Caco-2 (cell line): ENCODE data around the gene NHLRC3. TPM values are rescaled to one million over a fixed set of nuclear protein-coding genes. Genes with fewer than 3 reads are reported as not detected.

ENCODE experiments used
- BruUV-seq: library from RNA; stranded (reverse); fragments of 400-500 nt; replicated peaks from 2 replicates; lab custom pipeline; 2021; lab: Mats Ljungman, UMichigan
- CTCF ChIA-PET: fragments of 300-600 bp; sonication (Branson Sonifier 250); formaldehyde crosslinking; loops from one replicate; lab custom pipeline; 2022; ENCODE audit warnings: antibody characterized with exemption; lab: Charles Lee
- POLR2A ChIA-PET: fragments of 300-600 bp; sonication (Branson Sonifier 250); formaldehyde crosslinking; loops from one replicate; lab custom pipeline; 2022; ENCODE audit warnings: antibody characterized with exemption; lab: Charles Lee
- DNase-seq, 2 experiments: peaks; one replicate each; pipeline versions ENCODE4 v3.0.0 to v3.0.0-alpha.2; 2020 to 2022
- H3K27me3 ChIP-seq: replicated peaks from 2 replicates; pipeline ENCODE4 v1.6.0; 2011; ENCODE audit warnings: low read length; ENCODE audit not compliant: control insufficient read depth, insufficient read depth
- H3K36me3 ChIP-seq: 2 replicates; pipeline ENCODE4 v1.5.1; 2011; ENCODE audit warnings: low read length; ENCODE audit not compliant: control insufficient read depth, insufficient read depth
- H3K4me1 ChIP-seq: fragments of 250-450 bp; sonication (Bioruptor Pico); 2 replicates; pipeline ENCODE4 v1.5.1; 2020; ENCODE audit warnings: mild to moderate bottlenecking
- H3K4me3 ChIP-seq: 2 replicates; pipeline ENCODE4 v1.5.1; 2011; ENCODE audit warnings: low read depth, mild to moderate bottlenecking, control low read depth, low read length
- H3K9me3 ChIP-seq: fragments of 250-450 bp; sonication (Bioruptor Pico); 2 replicates; pipeline ENCODE4 v1.5.1; 2020; ENCODE audit warnings: mild to moderate bottlenecking, moderate library complexity
- H3K27ac Mint-ChIP-seq: one replicate; pipeline ENCODE4 v1.8.0; 2022; ENCODE audit warnings: mixed read lengths; ENCODE audit not compliant: unreplicated experiment
- H3K27me3 Mint-ChIP-seq: one replicate; pipeline ENCODE4 v1.8.0; 2022; ENCODE audit warnings: mixed read lengths; ENCODE audit not compliant: insufficient read depth, unreplicated experiment
- H3K36me3 Mint-ChIP-seq: one replicate; pipeline ENCODE4 v1.8.0; 2022; ENCODE audit warnings: mild to moderate bottlenecking, mixed read lengths; ENCODE audit not compliant: insufficient read depth, unreplicated experiment
- H3K4me1 Mint-ChIP-seq: one replicate; pipeline ENCODE4 v1.8.0; 2022; ENCODE audit warnings: low read depth, mixed read lengths; ENCODE audit not compliant: unreplicated experiment
- H3K4me3 Mint-ChIP-seq: one replicate; pipeline ENCODE4 v1.8.0; 2022; ENCODE audit warnings: mild to moderate bottlenecking, moderate library complexity, mixed read lengths; ENCODE audit not compliant: unreplicated experiment
- H3K9me3 Mint-ChIP-seq: one replicate; pipeline ENCODE4 v1.8.0; 2022; ENCODE audit warnings: mixed read lengths; ENCODE audit not compliant: unreplicated experiment
- intact Hi-C: fragments of 100-400 bp; cut with micrococcal nuclease; formaldehyde crosslinking; loops from one replicate; pipeline ENCODE4 v1.10.0; 2022; ENCODE audit not compliant: unreplicated experiment
- total RNA-seq: library from RNA; stranded (reverse); gene quantifications from 2 replicates; pipeline ENCODE4 v1.2.3, GENCODE V29; 2022
- TF ChIP-seq, protein P1 (sequence below), 2 experiments: fragments of 200-600 bp in 1 of 2; IDR thresholded peaks; 1 replicate in 1 of 2; 2 replicates in 1 of 2; pipeline versions ENCODE4 v1.5.1 to v1.8.0; 2011 to 2022; ENCODE audit warnings: antibody characterized with exemption in 1 of 2, control low read depth in 1 of 2, inconsistent platforms in 1 of 2, low read depth in 1 of 2, low read length in 1 of 2, mild to moderate bottlenecking in 1 of 2, moderate library complexity in 1 of 2; ENCODE audit not compliant: insufficient read depth in 1 of 2, severe bottlenecking in 1 of 2, unreplicated experiment in 1 of 2

The NHLRC3 gene
- total RNA-seq, 1 experiment from 2014 or later: 38.1 TPM

- Mint-ChIP-seq H3K9me3 (no peaks in the 10 kb centered on the region), H3K4me3 (no peak overlapping the region), H3K27ac (no peak overlapping the region), H3K36me3 (peaks cover 6% of the 10 kb centered on the region), H3K27me3 (no peaks in the 10 kb centered on the region), H3K4me1 (no peaks in the 10 kb centered on the region)
- no peak for DNase-seq
- Histone ChIP-seq H3K4me3 (no peak overlapping the region), H3K9me3 (no peaks in the 10 kb centered on the region), H3K27me3 (no peaks in the 10 kb centered on the region), H3K4me1 (no peaks in the 10 kb centered on the region), H3K36me3 (no peaks in the 10 kb centered on the region)
- CTCF ChIA-PET: interaction anchor here (0.6 to 1.2 kb wide), 10 partner anchors 14 to 565 kb away, joined by 3 to 6 read pairs (median 4); no protein-coding TSS in a partner anchor
- TF ChIP-seq, protein P1, sequence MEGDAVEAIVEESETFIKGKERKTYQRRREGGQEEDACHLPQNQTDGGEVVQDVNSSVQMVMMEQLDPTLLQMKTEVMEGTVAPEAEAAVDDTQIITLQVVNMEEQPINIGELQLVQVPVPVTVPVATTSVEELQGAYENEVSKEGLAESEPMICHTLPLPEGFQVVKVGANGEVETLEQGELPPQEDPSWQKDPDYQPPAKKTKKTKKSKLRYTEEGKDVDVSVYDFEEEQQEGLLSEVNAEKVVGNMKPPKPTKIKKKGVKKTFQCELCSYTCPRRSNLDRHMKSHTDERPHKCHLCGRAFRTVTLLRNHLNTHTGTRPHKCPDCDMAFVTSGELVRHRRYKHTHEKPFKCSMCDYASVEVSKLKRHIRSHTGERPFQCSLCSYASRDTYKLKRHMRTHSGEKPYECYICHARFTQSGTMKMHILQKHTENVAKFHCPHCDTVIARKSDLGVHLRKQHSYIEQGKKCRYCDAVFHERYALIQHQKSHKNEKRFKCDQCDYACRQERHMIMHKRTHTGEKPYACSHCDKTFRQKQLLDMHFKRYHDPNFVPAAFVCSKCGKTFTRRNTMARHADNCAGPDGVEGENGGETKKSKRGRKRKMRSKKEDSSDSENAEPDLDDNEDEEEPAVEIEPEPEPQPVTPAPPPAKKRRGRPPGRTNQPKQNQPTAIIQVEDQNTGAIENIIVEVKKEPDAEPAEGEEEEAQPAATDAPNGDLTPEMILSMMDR (IDR thresholded peaks at IDR 0.05; ENCODE audit: insufficient read depth in 1 of 2, low read depth in 1 of 2, low read length in 1 of 2, severe bottlenecking in 1 of 2, unreplicated experiment in 1 of 2): peak; percentile 30 to 42
- intact Hi-C loops: loop anchor here (1.0 kb wide), 1 partner anchor 212 kb away; no protein-coding TSS in a partner anchor
- BruUV-seq: no TSS peak
- POLR2A ChIA-PET: interaction anchor here (0.6 kb wide), 1 partner anchor 118 kb away, joined by 4 read pairs; no protein-coding TSS in a partner anchor
Observed at GRCh38 chr13:39051157-39051556, 12.9 kb downstream of the NHLRC3 start.

DNA sequence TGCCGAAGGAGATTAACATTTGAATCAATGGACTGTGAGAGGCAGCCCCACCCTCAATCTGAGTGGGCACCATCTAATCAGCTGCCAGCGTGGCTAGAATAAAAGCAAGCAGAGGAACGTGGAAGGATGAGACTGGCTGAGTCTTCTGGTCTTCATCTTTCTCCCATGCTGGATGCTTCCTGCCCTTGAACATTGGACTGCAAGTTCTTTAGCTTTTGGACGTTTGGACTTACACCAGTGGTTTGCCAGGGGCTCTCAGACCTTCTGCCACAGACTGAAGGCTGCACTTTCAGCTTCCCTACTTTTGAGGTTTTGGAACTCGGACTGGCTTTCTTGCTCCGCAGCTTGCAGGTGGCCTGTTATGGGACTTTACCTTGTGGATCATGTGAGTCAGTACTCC is 14.7 kb downstream of the NHLRC3 start:
- intact Hi-C loops: no loop called here
- Histone ChIP-seq H3K27me3 (no peaks in the 10 kb centered on the region), H3K9me3 (no peaks in the 10 kb centered on the region), H3K4me3 (no peak overlapping the region), H3K4me1 (no peaks in the 10 kb centered on the region), H3K36me3 (no peaks in the 10 kb centered on the region)
- POLR2A ChIA-PET: no interaction called here
- CTCF ChIA-PET: interaction anchor here (0.6 kb wide), 1 partner anchor 68 kb away, joined by 3 read pairs; no protein-coding TSS in a partner anchor
- H3K4me3 Mint-ChIP-seq: no peak overlapping the region
- no peak for DNase-seq
- no peaks in the 10 kb centered on the region for H3K9me3 Mint-ChIP-seq
- H3K27ac Mint-ChIP-seq: no peak overlapping the region
- no peaks in the 10 kb centered on the region for H3K27me3 Mint-ChIP-seq
- TF ChIP-seq, protein P1 (IDR thresholded peaks at IDR 0.05; ENCODE audit: insufficient read depth in 1 of 2, low read depth in 1 of 2, low read length in 1 of 2, severe bottlenecking in 1 of 2, unreplicated experiment in 1 of 2): no peak
- BruUV-seq: no TSS peak
- H3K4me1 Mint-ChIP-seq: no peaks in the 10 kb centered on the region
- H3K36me3 Mint-ChIP-seq: peaks cover 6% of the 10 kb centered on the region

GRCh38 chr13:39054112-39054511 is 15.9 kb downstream of the NHLRC3 start:
- TF ChIP-seq, protein P1 (IDR thresholded peaks at IDR 0.05; ENCODE audit: insufficient read depth in 1 of 2, low read depth in 1 of 2, low read length in 1 of 2, severe bottlenecking in 1 of 2, unreplicated experiment in 1 of 2): no peak
- H3K4me3 ChIP-seq: no peak overlapping the region
- peaks cover 1% of the 10 kb centered on the region for H3K36me3 Mint-ChIP-seq
- no peaks in the 10 kb centered on the region for H3K27me3 ChIP-seq
- H3K9me3 Mint-ChIP-seq: no peaks in the 10 kb centered on the region
- no peaks in the 10 kb centered on the region for H3K27me3 Mint-ChIP-seq
- H3K4me1 ChIP-seq: no peaks in the 10 kb centered on the region
- no peaks in the 10 kb centered on the region for H3K36me3 ChIP-seq
- H3K9me3 ChIP-seq: no peaks in the 10 kb centered on the region
- POLR2A ChIA-PET: no interaction called here
- intact Hi-C loops: no loop called here
- DNase-seq: no peak
- BruUV-seq: no TSS peak
- no peak overlapping the region for H3K4me3 Mint-ChIP-seq
- CTCF ChIA-PET: no interaction called here
- H3K4me1 Mint-ChIP-seq: no peaks in the 10 kb centered on the region
- H3K27ac Mint-ChIP-seq: no peak overlapping the region
